GM21423 (cell line): Measurements from ENCODE around the gene BNC2.
"Not testable (repeated sequence)": the region's sequence is repeated elsewhere in the genome, so short reads cannot be mapped to it uniquely, and the experiment has no call there.

Source experiments
- ATAC-seq: cut with Tn5 transposase; IDR thresholded peaks from one replicate; pipeline ENCODE4 v1.9.1; 2021; ENCODE audit warnings: mild to moderate bottlenecking, moderate library complexity; ENCODE audit not compliant: unreplicated experiment

The BNC2 gene

DNA sequence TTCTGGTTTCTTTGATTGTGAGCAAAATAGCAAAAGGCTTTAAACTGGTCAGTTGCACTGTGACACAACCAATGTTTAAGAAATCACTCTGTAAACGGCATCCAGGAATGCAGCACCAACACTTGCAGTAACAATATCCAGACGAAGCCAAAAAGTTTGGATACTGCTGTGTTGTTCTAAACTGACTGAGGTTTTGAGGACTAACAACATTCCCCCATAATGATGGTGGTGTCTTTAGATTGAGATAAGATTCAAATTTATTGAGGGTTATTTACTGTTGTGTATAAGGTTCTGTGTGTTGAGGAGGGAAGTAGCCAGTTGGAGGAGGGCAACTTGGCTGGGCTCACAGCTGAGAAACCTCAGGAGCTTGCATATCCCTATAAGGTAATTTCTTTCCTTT lies 353.6 kb downstream of the BNC2 start:
- ATAC-seq = no peak

DNA sequence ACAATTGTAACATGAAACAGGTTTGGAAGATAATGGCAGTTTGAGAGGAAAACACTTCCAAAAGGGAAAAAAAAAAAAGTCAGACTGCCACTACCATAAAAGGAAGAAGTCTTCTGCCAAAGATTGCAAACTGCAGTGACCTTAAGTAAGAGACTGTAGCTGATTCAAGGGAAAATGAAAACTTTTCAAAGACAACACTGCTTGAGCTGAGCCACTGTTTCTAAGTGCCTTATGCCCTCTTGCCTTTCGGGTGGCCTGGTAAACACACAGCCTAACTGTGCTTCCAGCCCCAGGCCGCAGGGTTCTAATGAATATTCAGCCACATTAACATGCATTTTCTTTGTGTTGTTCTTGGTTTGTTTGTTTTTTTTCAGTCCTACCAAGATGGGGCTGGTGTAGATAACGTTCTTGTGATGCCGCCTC lies 354.6 kb downstream of the BNC2 start:
- no peak for ATAC-seq

DNA sequence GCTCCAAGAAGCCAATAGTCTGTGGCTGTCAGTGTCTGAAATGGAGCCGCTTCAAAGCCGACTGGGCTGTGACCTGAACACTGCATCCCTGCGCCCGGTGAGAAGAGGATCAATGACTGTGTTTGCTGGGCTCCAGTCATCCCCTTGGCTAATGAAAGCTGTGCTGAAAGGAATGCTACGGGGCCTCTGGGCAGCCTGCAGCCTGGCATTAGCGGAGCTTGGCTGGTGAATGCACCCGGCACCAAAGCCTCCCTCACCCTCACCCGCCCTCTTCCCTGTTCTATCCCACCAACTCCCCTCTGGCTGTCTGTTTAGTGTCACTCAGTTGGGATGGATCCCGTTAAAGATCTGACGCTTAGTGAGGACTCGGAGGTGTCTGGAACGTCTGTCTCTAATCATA lies 355.3 kb downstream of the BNC2 start:
- no peak for ATAC-seq

DNA sequence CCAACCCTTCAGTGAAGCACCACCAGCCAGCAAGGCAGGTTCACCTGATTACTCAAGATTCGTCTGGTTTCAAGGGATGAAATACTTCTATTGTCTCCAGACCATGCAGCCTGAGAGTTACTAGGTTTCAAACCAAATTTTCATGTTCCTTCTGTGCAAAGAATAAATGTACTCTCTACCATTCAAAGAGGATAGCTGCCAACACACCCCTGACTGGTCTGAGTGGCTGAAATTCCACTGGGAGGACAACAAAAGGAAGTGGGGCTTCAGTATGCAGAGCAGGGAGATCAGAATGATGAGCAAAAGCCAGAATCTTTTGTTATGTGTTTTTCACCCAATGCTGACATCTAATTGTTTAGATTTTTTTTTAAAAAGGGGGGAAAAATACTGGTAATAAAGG lies 356.3 kb downstream of the BNC2 start:
- no peak for ATAC-seq

GRCh38 chr9:16512281-16512680 lies 358.2 kb downstream of the BNC2 start:
- ATAC-seq = no peak

DNA sequence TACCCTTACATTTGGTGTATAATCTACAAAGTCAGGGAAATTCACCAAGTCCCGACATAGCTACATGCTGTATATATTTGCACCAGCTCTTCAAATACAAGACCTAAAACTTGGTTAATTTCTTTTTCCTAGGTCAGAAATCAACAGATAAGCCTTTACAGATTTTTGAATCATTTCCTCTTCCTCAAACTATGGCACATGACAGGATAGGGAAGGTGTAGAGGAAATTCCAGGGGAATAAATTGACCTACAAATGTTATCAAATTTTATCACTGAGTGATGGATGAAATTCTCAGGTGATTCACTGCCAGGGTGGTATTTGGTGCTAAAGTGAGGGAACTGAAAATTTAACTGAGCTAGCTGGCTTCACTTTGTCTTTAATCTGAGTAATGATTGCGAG lies 360.0 kb downstream of the BNC2 start:
- ATAC-seq = no peak

DNA sequence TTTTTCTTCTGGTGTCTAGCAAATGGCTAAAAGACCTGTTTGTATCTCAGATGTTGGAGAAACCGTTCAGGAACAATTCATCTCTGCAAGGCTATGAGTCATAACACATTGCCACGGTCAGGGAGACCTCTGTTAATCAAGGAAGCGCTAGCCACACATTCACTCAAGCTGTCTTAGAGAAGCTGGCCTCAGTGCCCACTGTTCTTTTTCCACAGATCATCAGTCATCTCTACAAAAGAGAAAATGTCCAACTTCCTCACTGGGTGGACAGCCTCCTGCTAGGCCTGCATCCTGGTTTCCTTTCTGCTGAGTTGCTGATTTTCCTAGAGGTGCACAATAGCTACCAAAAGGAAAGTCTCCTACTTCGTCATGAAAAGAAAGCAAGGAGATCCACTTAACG lies 360.5 kb downstream of the BNC2 start:
- no peak for ATAC-seq

- ATAC-seq = no peak
These were observed 365.3 kb downstream of the BNC2 start for GRCh38 chr9:16505199-16505598.

DNA sequence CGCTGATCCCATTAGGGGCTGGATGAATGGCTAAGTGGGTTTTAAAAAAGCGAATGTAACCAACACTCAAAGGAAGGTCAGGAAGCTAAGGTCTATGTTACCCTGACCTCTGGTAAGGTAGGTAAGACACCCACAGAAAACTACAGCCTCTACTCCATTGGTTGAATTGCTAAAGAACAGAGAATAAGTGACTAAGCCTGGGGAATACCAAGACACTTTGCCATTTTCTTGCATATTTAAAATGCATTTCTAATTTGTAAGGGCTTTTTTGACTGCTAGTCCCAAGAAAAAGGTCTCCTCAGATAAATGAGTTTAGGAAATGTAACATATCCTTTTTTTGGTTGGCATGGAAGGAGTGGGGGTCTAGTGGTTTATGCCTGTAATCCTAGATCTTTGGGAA lies 368.7 kb downstream of the BNC2 start:
- no peak for ATAC-seq

DNA sequence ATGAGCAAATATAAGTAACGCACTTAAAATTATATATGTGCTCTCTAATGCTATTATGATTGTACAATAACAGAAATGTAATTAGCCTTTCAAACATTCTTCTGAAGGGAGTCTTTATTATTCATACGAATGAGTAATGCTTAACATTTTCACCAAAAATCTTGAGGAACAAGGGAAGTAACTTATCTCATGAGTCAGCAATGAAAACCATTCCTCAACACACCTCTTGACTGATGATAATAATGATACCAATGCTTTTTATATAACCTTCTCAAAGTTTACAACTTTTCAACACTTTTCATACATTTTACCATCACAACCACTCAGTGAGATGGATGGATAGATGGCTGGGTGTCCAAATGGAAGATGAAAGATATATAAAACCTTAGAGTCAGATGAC lies 369.3 kb downstream of the BNC2 start:
- ATAC-seq = no peak

DNA sequence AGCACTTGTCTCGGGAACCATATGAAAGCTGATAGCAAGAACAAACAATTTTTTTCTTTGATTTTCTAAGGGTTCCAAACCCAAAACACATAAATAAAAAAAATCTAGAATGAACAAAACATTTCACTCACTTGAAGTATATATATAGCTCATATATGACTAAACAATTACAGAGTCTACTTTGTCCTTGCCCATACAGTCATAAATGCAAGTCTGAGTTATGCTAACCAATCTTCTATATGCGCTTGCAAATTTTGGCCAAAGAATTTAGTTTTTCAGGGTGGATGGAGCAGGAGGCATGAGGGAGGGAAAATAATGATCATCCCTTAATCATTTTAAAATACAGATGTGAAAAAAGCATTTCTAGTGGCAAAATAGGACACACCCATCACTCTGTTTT lies 370.1 kb downstream of the BNC2 start:
- no peak for ATAC-seq

- ATAC-seq = no peak
These were observed 370.6 kb downstream of the BNC2 start for GRCh38 chr9:16499892-16500291.

DNA sequence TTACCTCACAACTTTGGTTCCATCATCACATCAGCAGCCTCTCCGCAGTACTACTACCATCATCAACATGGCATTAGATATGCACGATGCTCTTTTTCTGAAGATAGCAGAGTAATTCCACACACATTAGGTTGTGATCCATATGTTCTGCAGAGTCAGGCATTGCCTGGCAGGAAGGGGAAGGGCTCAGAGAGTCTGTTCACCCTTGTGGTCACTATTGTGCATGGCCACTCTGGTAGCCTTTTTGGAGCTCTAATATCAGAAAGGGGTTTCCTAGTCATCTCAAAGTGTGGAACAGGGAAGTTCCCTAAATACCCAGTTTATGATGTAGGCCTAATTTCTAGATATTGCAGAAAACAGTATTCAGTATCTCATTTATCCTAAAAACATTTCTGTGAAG lies 373.6 kb downstream of the BNC2 start:
- no peak for ATAC-seq

DNA sequence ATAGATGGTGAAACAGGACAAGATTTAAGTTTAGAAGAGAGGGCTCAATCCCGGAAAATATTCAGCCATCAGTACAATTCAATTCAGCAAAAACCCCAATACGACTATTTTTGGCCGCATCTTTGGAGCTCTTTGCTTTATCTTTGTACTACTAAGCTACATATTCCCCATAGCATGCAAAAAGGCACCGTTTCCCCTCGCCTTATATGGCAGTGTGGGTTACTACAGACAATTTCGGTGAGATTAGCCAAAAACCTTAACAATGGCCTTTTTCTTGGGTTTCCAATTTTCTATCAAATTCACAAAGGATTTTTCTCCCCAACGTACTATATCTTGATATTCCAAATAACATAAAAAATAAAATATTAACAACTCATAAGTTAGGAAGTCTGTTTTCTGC lies 382.6 kb downstream of the BNC2 start:
- ATAC-seq = no peak

GRCh38 chr9:16485575-16486321 lies 384.7 kb downstream of the BNC2 start:
- ATAC-seq = no peak

GRCh38 chr9:16485160-16485559 lies 385.3 kb downstream of the BNC2 start:
- ATAC-seq = no peak

- no peak for ATAC-seq
These were observed 385.7 kb downstream of the BNC2 start for GRCh38 chr9:16484744-16485143.

- no peak for ATAC-seq
These were observed 386.3 kb downstream of the BNC2 start for GRCh38 chr9:16484180-16484579.

DNA sequence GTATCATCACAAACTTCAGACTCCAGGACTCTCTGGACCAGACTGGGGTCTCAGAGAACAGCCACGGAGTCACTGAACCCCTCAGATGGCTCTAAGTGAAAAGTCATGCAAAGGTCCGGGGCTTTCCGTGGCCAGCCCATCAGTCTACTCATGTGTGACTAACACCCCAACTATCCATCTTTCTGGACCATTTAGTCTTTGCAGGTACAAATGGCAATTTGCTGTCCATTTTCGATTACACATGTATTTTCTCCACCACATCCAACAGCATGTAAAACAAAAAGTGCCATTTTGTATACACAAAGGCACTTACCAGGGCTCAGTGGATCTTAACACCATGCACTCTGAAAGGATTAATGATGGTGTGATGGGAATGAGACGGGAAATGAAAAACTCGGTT lies 387.7 kb downstream of the BNC2 start:
- ATAC-seq = no peak

GRCh38 chr9:16480584-16480983 lies 389.9 kb downstream of the BNC2 start:
- not testable (repeated sequence) for ATAC-seq

GRCh38 chr9:16475996-16476395 lies 394.5 kb downstream of the BNC2 start:
- no peak for ATAC-seq

- ATAC-seq = no peak
These were observed 395.2 kb downstream of the BNC2 start for GRCh38 chr9:16475257-16475656.

- ATAC-seq = no peak
These were observed 401.3 kb downstream of the BNC2 start for GRCh38 chr9:16469184-16469583.
